Upper lobe of left lung (tissue), 6 donors: Measurements from ENCODE around the gene WDR90. TPM values are rescaled to one million over a fixed set of nuclear protein-coding genes. Genes with fewer than 3 reads are reported as not detected.
A peak's percentile ranks its signal among the peaks of the same experiment; 100 is the strongest.

ENCODE experiments used
- ATAC-seq, 2 donors: fragments of 200-7000 bp; cut with Tn5 transposase; one replicate each; pipeline ENCODE4 v1.9.1; 2022; ENCODE audit warnings: mild to moderate bottlenecking in 2 of 2, moderate library complexity in 2 of 2; ENCODE audit not compliant: low FRiP score in 2 of 2
- DNase-seq, 2 donors: peaks; one replicate each; pipeline ENCODE4 v3.0.0-alpha.2; 2019 to 2020
- H3K27ac ChIP-seq, 4 donors: fragments of 200-600 bp; sonication (generic); one replicate each; pipeline ENCODE4 v1.5.1; 2016 to 2019
- H3K27me3 ChIP-seq, 4 donors: fragments of 200-600 bp; sonication (generic); one replicate each; pipeline ENCODE4 v1.5.1; 2017 to 2019
- H3K36me3 ChIP-seq, 4 donors: fragments of 200-600 bp; sonication (generic); one replicate each; pipeline ENCODE4 v1.5.1; 2016 to 2019
- H3K4me1 ChIP-seq, 4 donors: fragments of 200-600 bp; sonication (generic); one replicate each; pipeline ENCODE4 v1.5.1; 2018 to 2019
- H3K4me3 ChIP-seq, 4 donors: fragments of 200-600 bp; sonication (generic); one replicate each; pipeline ENCODE4 v1.5.1; 2017 to 2019; ENCODE audit warnings: mild to moderate bottlenecking in 2 of 4, moderate library complexity in 1 of 4
- H3K9me3 ChIP-seq, 4 donors: fragments of 200-600 bp; sonication (generic); one replicate each; pipeline ENCODE4 v1.5.1; 2018 to 2019
- CTCF ChIP-seq, 6 experiments: fragments of 450-650 bp in 4 of 6; fragments of 200-600 bp in 2 of 6; sonication (generic) in 2 of 6; IDR thresholded peaks; one replicate each; pipeline ENCODE4 v1.5.1; 2016 to 2019; ENCODE audit warnings: antibody characterized with exemption in 6 of 6
- EP300 ChIP-seq, 4 donors: sonication (generic); formaldehyde crosslinking; IDR thresholded peaks; one replicate each; pipeline ENCODE4 v1.5.1; 2017; ENCODE audit warnings: antibody characterized with exemption in 4 of 4, control low read depth in 2 of 4
- POLR2A ChIP-seq, 4 donors: fragments of 450-650 bp; IDR thresholded peaks; one replicate each; pipeline ENCODE4 v1.5.1; 2016 to 2017; ENCODE audit warnings: antibody characterized with exemption in 4 of 4, mild to moderate bottlenecking in 2 of 4
- POLR2AphosphoS5 ChIP-seq, 2 donors: sonication (generic); formaldehyde crosslinking; IDR thresholded peaks; one replicate each; pipeline ENCODE4 v1.5.1; 2017; ENCODE audit warnings: antibody characterized with exemption in 2 of 2
- WGBS, 2 donors: methylation state at CpG; one replicate each; pipeline ENCODE4 v1.1.5; 2017 to 2018; 5-methylcytosine and 5-hydroxymethylcytosine counted together
- total RNA-seq, 6 donors: library from RNA; depleted of rRNA in 4 of 6; stranded (reverse); fragments of >200 nt in 4 of 6; gene quantifications; one replicate each; pipeline versions ENCODE4 v1.1.0 to v1.2.1, GENCODE V29; 2016 to 2021
- donor health status: DM: no; HTN: no; CAD: no; lungs with moderate emphysema.
- donor health status: DM: no; HTN: yes; CAD: no; lungs with severe emphysema.

Gene WDR90
- total RNA-seq, 6 donors from 2014 or later = 18.8 to 174 (median 34.1) TPM

- peaks cover 6 to 49% (median 42%) of the 10 kb centered on the region in 4 donors for H3K36me3 ChIP-seq
- peak; percentile 65 to 90 for DNase-seq
- H3K27me3 ChIP-seq = no peaks in the 10 kb centered on the region
- H3K4me3 ChIP-seq = peak within 1 kb of the TSS in 1 of 4 donors; percentile 12
- H3K4me1 ChIP-seq = peaks cover 23 to 66% (median 55%) of the 10 kb centered on the region in 4 donors
- ATAC-seq = peak in 1 of 2 donors; percentile 3
- H3K27ac ChIP-seq = peak within 1 kb of the TSS; percentile 60 to 80 (median 64)
- peak in 1 of 4 donors; percentile 27 for TF ChIP-seq POLR2A (IDR thresholded peaks at IDR 0.05)
- no peak for TF ChIP-seq POLR2AphosphoS5 (IDR thresholded peaks at IDR 0.05)
- H3K9me3 ChIP-seq = no peaks in the 10 kb centered on the region
- 5 to 12% methylated on average over 4 to 11 of the region's 23 CpGs for WGBS, 2 donors
Observed at GRCh38 chr16:630815-631405, 18.3 kb upstream of the WDR90 start, which contains the start of gene WFIKKN1. Gene WFIKKN1 (plus strand): TSS chr16:630985. CDS start chr16:631254, 269 bp downstream.

GRCh38 chr16:631808-632358, 17.3 kb upstream of the WDR90 start:
- TF ChIP-seq POLR2A (IDR thresholded peaks at IDR 0.05) (no peak), EP300 (IDR thresholded peaks at IDR 0.05) (no peak), POLR2AphosphoS5 (IDR thresholded peaks at IDR 0.05) (no peak), CTCF (IDR thresholded peaks at IDR 0.05) (no peak)
- Histone ChIP-seq H3K36me3 (peaks cover 5 to 39% (median 33%) of the 10 kb centered on the region in 4 donors), H3K27ac (no peak overlapping the region), H3K4me1 (peaks cover 23 to 64% (median 54%) of the 10 kb centered on the region in 4 donors), H3K4me3 (no peak overlapping the region), H3K9me3 (no peaks in the 10 kb centered on the region), H3K27me3 (no peaks in the 10 kb centered on the region)
- ATAC-seq = no peak
- 66 to 76% methylated on average over 7 to 9 of the region's 9 CpGs for WGBS, 2 donors
- no peak for DNase-seq

- TF ChIP-seq POLR2A (IDR thresholded peaks at IDR 0.05) = no peak
- TF ChIP-seq EP300 (IDR thresholded peaks at IDR 0.05) = no peak
- TF ChIP-seq POLR2AphosphoS5 (IDR thresholded peaks at IDR 0.05) = no peak
- TF ChIP-seq CTCF (IDR thresholded peaks at IDR 0.05) = no peak
- peaks cover 0 to 31% (median 26%) of the 10 kb centered on the region in 4 donors for H3K36me3 ChIP-seq
- whole genome bisulfite sequencing, 2 donors = 95 to 98% methylated on average over 11 to 58 of the region's 67 CpGs
- peaks cover 28 to 63% (median 54%) of the 10 kb centered on the region in 4 donors for H3K4me1 ChIP-seq
- H3K9me3 ChIP-seq = no peaks in the 10 kb centered on the region
- H3K27me3 ChIP-seq = no peaks in the 10 kb centered on the region
- ATAC-seq (no peak), DNase-seq (peak in 1 of 2 donors; percentile 87)
- no peak overlapping the region for H3K27ac ChIP-seq
- H3K4me3 ChIP-seq = no peak overlapping the region
Observed at GRCh38 chr16:632486-633335, 16.5 kb upstream of the WDR90 start.

- 94 to 97% methylated on average over 23 to 68 of the region's 74 CpGs for WGBS, 2 donors
- Histone ChIP-seq H3K27ac (no peak overlapping the region), H3K27me3 (no peaks in the 10 kb centered on the region), H3K9me3 (no peaks in the 10 kb centered on the region), H3K4me3 (no peak overlapping the region), H3K36me3 (peaks cover 0 to 23% (median 19%) of the 10 kb centered on the region in 4 donors), H3K4me1 (peaks cover 29 to 62% (median 51%) of the 10 kb centered on the region in 4 donors)
- TF ChIP-seq POLR2AphosphoS5 (IDR thresholded peaks at IDR 0.05) = no peak
- DNase-seq (peak in 1 of 2 donors; percentile 88), ATAC-seq (no peak)
Observed at GRCh38 chr16:633336-634050, 15.7 kb upstream of the WDR90 start.

GRCh38 chr16:634051-634670, 15.0 kb upstream of the WDR90 start:
- Histone ChIP-seq H3K4me3 (no peak overlapping the region), H3K4me1 (peaks cover 29 to 55% (median 44%) of the 10 kb centered on the region in 4 donors), H3K36me3 (peaks cover 0 to 18% (median 15%) of the 10 kb centered on the region in 4 donors), H3K27ac (no peak overlapping the region), H3K9me3 (no peaks in the 10 kb centered on the region), H3K27me3 (no peaks in the 10 kb centered on the region)
- ATAC-seq = no peak
- TF ChIP-seq POLR2A (IDR thresholded peaks at IDR 0.05) (no peak), POLR2AphosphoS5 (IDR thresholded peaks at IDR 0.05) (no peak), CTCF (IDR thresholded peaks at IDR 0.05) (no peak), EP300 (IDR thresholded peaks at IDR 0.05) (no peak)
- peak in 1 of 2 donors; percentile 61 for DNase-seq
- whole genome bisulfite sequencing, 2 donors = 94 to 97% methylated on average over 6 to 22 of the region's 22 CpGs
